Inflammatory macrophage (primary cell): Measurements from ENCODE around the gene CASP9.

Experiments
- DNase-seq, 2 donors: peaks; one replicate each; pipeline ENCODE4 v3.0.0-alpha.2; 2020 to 2022
- total RNA-seq, 18 experiments: gene quantifications; one replicate each; lab custom pipeline; 2026; ENCODE audit warnings: mixed read lengths in 6 of 18, inconsistent platforms in 2 of 18; lab: John Stamatoyannopoulos, UW

Gene CASP9
- total RNA-seq: 6.4 to 37.3 (median 15.5) reads per million in 18 experiments

DNA sequence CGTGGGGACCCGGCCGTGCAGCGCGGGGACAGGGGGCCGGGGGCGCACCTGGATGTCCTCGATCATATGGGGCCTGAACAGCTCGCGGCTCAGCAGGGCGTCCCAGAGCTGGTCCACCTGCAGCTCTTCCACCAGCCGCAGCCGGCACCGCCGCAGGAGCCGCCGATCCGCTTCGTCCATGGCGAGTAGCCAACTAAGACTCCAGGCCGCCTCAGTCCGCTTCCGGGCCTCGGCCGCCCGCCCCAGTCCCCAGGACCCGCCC, at the start of gene CASP9:
Gene CASP9 (minus strand): TSS at position 195 of the 262 bp plus-strand sequence. CDS start 15 bp downstream, at position 180.
- DNase-seq: no peak

DNA sequence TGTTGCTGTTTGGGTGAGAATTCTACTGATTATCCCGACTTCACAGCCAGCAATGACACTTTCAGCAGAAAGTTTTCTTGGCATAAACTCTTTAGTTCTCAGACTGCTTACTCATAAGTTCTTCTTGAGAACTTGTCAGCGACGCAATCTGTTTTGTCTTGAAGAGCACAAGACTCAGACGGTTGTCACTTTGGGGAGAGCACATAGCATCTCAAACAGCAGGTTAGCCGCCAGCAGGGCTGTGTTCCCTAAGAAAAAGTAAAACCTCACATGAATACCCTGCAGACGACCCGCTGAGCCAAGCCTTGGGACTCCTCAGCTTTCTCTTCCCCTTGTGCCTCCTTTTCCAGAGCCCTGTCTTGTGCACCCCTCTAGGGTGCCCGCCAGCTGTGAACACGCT, 49.5 kb upstream of the CASP9 start:
- no peak for DNase-seq

GRCh38 chr1:15571266-15571665, 47.3 kb upstream of the CASP9 start:
- no peak for DNase-seq

DNA sequence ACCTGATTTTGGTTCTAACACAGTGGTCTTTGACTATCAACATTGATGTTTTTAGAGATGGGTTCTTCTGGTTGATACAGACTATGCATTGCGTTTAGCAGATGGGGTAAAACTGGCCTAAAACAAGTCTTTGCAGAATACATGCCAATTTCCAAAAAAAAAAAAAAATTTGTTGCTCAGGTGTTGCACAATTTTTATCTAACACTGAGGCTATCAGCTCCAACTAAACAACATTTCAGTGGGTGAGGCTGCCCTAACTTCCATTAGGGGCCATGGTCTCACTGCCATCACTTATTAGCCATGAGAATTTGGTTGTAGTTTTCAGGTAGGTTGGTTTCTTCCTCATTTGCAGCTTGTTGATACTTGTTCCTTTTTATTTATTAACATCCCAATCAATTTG, 46.8 kb upstream of the CASP9 start:
- no peak for DNase-seq

DNA sequence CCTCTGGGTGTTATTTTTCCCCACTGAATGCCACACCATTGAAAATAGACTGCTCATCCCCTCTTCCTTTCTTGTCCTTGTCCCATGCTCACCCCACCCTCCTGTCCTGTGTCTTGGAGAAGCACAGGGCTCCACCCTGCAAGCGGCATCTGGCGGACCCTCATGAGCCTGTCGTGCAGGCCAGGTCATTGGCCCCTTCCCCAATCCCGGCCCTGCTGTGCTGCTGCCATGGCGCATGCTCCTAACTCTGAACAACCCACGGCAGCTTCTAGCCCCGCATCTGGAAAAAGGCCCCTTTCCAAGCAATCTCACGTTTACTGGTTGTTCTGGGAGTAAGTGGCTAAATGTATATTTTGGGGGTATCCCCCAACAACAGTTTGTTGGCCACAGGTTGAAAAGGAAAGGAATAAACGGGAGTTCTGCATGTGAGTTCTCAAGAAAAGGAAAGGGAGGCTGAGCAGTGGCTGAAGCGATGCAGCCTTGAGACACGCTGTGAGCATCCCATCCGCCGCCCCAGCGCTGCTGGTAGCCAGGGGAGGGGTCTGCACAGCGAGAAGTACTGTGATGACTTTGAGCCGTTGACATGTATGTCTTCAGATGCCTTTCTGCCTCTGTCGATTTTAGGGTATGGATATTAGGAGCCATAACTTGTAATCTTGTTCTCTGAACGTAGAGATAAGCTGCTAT, 44.5 kb upstream of the CASP9 start:
- DNase-seq: no peak

- no peak for DNase-seq
Observed at GRCh38 chr1:15559189-15559810, 35.3 kb upstream of the CASP9 start.

DNA sequence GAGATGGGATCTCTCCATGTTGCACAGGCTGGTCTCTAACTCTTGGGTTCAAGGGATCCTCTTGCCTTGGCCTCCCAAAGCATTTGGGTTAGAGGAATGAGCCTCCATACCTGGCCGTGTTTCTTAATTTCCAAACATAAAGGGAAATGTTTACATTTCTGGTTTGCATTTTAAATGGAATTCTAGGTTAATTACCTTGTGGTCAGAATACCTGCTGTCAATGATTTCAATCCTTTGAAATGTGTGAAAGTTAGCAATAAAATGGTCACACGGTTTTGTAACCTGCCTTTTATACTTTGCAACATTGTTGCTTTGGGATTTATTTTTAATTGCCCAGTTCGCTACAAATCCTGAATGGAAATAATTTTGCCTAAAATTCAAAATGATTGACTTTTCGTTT, 34.5 kb upstream of the CASP9 start:
- no peak for DNase-seq

- no peak for DNase-seq
Observed at GRCh38 chr1:15557594-15557993, 33.6 kb upstream of the CASP9 start.

DNA sequence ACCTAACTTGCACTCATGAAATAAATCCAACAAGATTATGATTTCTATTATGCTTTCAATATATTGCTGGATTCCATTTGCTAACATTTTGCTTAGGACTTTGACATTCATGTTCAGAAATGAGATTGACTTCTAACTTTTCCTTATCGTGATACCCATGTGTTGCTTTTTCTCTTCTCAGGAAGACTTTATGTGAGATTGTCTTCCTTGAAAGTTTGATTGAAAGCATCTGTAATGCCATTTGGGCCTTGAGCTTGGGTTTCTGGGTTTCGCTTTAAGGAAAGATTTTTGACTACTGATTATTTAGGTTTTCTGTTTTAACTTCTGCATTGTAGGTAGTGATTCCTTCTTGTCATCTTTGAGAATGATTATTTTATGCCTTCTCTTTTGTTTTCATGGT, 33.0 kb upstream of the CASP9 start:
- DNase-seq: no peak

DNA sequence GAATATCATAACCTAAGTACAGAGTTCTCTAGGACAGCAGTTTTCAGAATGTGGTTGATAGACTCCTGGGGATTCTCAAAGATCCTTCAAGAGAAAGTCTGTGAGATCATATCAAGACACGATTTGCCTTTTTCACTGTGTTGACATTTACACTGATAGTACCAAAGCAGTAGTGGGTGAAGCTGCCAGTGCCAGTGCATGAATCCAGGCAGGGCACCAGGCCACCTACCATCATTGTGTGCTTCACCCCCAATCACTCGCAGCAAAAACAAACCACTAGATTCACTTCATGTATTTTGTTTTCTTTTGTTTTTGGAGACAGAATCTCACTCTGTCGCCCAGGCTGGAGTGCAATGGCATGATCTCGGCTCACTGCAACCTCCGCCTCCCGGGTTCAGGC, 26.6 kb upstream of the CASP9 start:
- no peak for DNase-seq

GRCh38 chr1:15546641-15547040, 22.6 kb upstream of the CASP9 start:
- DNase-seq: no peak

DNA sequence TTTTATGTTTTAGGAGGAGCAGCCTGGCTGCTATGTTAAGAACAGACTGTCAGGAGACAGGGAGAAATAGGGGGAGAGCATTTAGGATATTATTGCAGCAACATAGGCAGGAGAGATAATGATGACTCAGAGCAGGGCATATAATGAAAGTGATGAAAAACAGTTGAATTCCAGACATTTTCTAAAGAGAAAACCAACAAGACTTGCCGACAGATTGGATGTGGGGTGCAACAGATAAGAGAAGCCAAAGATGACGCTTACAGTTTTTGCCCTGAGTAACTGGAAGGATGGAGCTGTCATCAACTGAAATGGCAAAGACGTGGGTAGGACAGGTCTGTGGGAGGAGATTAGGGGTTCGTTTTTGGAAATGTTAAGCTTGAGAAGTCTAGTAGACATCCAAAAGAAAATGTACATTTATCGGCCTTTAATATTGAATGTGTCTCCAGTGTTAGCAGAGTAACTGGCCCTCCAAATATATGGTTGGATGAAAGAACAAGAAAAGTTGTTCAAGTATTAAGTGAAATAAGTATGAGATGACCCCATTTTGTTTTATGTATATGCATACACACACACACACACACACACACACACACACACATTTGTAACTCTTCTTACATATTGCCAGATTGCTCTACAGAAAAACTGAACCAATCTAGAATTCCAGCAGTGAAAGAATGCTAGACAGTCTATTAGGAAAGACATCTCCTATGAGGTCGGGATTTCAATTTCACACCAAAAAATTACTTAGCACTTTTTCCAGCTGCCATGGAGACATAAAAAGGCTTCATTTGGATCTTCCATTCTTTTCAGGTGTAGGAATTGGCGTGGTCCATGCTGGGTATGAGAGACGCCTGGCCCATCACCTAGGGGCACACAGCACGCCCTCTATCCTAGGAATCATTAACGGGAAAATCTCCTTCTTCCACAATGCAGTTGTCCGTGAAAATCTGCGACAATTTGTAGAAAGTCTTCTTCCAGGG, 19.9 kb upstream of the CASP9 start:
- DNase-seq: no peak

GRCh38 chr1:15543251-15543588, 19.2 kb upstream of the CASP9 start:
- DNase-seq: no peak

DNA sequence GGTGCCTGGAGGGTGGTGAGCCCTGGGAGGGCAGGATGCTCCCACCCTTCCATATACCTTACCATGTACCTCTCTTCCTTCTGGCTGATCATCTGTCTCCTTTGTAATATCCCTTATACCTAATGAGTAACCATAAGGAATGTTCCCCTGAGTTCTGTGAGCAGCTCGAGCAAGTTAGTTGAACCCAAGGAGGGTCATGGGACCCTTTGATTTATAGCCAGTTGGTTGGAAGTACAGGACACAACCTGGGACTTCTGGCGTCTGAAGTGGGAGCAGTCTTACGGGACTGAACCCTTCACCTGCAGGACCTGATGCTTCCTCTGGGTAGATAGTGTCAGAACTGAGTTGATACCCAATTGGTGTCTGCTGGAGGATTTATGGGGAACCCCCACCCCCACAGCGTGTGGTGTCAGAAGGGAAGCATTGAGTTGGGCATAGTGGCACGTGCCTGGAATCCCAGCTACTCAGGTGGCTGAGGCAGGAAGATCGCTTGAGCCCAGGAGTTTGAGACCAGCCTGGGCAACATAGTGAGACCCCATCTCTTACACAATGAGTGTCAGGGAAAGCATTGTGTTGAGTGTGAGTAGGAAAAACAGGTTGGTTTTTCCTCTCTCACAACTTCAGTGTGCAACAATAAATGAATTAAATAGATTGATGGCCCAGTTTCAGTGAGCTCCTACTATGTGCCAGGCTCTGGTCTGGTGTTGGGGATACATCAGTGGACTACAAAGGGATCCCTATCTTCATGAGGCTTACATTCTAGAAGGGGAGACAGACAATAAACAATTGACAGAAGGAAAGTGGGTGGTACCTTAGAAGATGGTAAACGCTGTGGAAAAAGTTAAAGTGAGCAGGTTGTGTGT, 18.6 kb upstream of the CASP9 start:
- no peak for DNase-seq

- no peak for DNase-seq
Observed at GRCh38 chr1:15541231-15541792, 17.3 kb upstream of the CASP9 start.

DNA sequence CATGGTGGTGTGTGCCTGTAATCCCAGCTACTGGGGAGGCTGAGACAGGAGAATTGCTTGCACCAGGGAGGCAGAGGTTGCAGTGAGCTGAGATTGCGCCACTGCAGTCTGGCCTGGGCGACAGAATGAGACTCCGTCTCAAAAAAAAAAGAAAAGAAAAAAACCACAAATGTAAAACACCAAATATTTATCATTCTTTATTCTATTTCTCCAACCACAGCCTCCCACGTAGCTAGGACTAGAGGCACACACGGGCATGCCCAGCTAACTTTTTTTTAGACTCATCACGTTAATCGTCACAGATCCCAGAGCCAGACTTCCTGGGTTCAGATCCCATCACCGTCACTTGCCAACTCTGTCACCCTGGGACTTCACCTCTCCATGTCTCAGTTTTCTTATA, 16.2 kb upstream of the CASP9 start:
- no peak for DNase-seq

GRCh38 chr1:15538771-15539170, 14.8 kb upstream of the CASP9 start:
- no peak for DNase-seq

- peak in 1 of 2 donors; percentile 31 for DNase-seq
Observed at GRCh38 chr1:15531682-15532081, 7.7 kb upstream of the CASP9 start.

- no peak for DNase-seq
Observed at GRCh38 chr1:15531003-15531402, 7.0 kb upstream of the CASP9 start.

DNA sequence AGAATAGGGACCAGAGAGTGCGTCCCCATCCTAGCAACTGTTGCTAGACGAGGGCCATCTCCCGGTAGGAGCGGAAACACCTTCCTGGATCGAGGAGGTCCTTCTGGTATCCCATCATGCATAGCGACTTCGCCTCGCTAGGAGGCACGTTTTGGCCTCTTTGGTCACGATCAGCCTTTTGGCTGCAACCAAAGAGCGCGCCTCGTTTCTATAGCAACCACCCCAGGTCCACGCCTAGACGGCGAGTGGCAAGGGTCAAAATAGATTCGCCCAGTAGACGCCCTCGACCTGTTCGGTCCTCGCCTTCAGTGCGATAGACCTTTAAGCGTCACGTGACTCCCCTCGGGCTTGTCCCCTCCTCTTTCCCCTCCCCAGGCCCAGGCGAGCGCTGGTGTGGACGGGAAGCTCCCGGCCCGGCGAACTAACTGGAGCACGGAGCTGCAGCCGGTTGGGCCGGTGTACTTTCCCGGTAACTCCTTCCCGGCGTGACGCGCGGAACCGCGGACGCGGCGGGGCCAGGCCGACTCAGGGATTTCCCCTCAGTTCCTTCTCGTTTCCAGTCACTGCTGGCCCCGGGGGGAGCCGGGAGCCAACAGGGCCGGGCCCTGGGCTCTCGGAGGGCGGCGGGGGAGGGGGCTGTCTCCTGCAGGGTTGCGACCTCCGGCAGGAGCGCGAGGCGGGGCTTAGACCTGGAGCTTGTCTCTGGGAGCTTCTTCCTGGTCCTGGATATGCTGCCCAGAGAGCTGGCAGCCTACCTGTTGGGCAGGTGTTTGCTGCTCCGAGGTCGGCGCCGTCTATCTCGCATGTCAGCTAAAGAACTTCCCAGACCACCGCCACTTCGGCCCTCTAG, 2.7 kb upstream of the CASP9 start, which contains the start of gene DNAJC16:
Gene DNAJC16 (plus strand): TSS at position 359 of the 850 bp plus-strand sequence. CDS start 2,258 bp downstream, outside the sequence.
- DNase-seq: peak; percentile 100

DNA sequence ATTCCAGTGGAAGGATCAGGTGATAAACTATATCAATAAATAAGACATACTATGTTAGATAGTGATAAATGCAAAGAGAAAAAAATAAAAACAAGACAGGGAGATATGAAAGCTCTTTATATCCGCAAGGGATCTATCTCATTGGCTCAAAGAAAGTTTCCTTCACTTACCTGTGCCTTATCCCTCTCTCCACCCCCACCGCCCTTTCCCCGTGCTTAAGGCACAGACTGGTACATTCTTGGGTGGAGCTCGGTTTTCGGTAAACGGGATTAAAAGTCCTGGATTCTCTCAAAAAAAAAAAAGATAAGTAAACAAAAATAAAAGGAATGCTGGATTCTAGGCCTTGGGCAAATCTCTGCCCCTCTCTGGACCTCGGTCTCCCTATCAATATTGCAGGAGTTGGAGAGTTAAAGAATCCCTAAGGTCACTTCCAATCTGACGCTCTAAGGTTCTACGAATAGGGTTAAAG, 2.0 kb upstream of the CASP9 start:
- no peak for DNase-seq
